ENCODE results near the gene VAV2. TPM values are rescaled to one million over a fixed set of nuclear protein-coding genes. Genes with fewer than 3 reads are reported as not detected.

The VAV2 gene
- total and polyA plus RNA-seq, 4 donors: 4.9 to 26.4 (median 17.0) TPM

DNA sequence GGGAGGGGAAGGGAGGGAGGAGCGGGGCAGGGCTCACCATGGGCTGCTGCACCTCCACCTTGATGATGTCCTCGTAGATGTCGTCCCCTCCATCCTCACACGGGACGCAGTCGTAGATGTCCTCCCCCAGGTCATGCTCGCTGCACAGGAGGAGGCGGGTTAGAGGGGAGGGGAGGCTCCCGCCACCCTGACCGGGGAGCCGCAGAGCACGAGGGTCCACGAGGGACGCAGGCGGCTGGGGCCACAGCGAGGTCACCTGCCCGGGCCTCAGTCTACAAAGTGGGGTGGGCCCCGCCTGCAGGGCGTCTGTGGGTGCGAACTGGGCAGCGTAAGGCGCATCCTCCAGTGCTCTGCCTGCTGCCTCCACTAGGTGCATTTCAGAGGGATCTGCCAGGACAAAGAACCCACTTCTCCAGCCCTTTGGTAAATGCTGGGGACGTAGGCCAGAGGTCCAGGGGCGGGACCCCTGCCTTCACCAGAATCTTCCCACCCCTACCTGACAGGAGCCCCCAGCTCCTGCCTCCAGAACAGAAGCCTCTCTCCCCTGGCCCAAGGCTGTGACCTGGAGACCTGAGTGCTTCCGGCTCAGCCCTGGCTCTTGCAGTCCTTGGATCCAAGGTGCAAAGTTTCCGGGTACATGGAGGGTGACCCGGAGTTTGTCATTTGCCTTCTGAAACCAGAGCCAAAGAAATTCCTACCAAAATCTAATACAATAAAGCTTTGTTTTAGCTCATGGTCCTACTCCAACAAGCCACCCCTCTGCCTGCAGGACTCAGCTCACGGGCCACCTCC is 179.9 kb downstream of the VAV2 start:
- Histone ChIP-seq H3K4me3 (ENCODE audit: low read depth in 1 of 3, low read length in 3 of 3) (no peak overlapping the region), H3K27ac (ENCODE audit: low read depth in 1 of 2, low read length in 2 of 2) (no peak overlapping the region), H3K9ac (ENCODE audit: low read depth in 1 of 2, low read length in 2 of 2) (no peak overlapping the region), H3K4me1 (ENCODE audit: control insufficient read depth in 4 of 4, insufficient read depth in 4 of 4, low read length in 3 of 4) (no peaks in the 10 kb centered on the region), H3K27me3 (ENCODE audit: control insufficient read depth in 4 of 4, insufficient read depth in 4 of 4, low read length in 3 of 4) (no peaks in the 10 kb centered on the region), H3K9me3 (ENCODE audit: control insufficient read depth in 4 of 4, low read length in 3 of 4) (no peaks in the 10 kb centered on the region), H3K36me3 (ENCODE audit: control insufficient read depth in 4 of 4, insufficient read depth in 3 of 4, low read depth in 1 of 4, low read length in 3 of 4) (peaks cover 5 to 44% (median 15%) of the 10 kb centered on the region in 4 donors)
- TF ChIP-seq HNF4A (conservative IDR thresholded peaks at IDR 0.05) (peak in 1 of 2 donors; percentile 27), HNF4G (IDR thresholded peaks at IDR 0.05) (no peak)
- no peak for DNase-seq (ENCODE audit: low spot score)
- WGBS: 94% methylated on average over 28 of the region's 28 CpGs

DNA sequence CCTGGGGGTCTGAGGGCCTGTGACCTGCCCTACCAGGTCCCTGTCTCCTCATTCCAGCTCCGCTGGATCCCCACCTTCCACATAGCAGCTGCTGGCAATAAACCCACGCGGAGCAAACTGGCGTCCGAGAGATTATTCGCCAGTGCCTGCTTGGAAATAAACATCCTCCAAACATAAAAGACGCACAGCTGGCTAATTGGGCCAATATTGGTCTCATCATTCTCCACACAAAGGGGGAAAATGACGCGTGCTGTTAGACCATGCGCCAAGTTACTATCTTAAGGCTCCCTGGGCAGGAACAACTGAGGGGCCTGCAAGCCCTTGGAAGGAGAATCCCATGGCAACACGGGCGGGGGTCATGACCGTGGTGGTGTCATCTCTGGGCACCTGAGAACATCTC is 180.7 kb downstream of the VAV2 start:
- Histone ChIP-seq H3K4me1 (ENCODE audit: control insufficient read depth in 4 of 4, insufficient read depth in 4 of 4, low read length in 3 of 4) (no peaks in the 10 kb centered on the region), H3K36me3 (ENCODE audit: control insufficient read depth in 4 of 4, insufficient read depth in 3 of 4, low read depth in 1 of 4, low read length in 3 of 4) (peaks cover 5 to 52% (median 16%) of the 10 kb centered on the region in 4 donors), H3K4me3 (ENCODE audit: low read depth in 1 of 3, low read length in 3 of 3) (no peak overlapping the region), H3K27me3 (ENCODE audit: control insufficient read depth in 4 of 4, insufficient read depth in 4 of 4, low read length in 3 of 4) (no peaks in the 10 kb centered on the region), H3K9ac (ENCODE audit: low read depth in 1 of 2, low read length in 2 of 2) (no peak overlapping the region), H3K9me3 (ENCODE audit: control insufficient read depth in 4 of 4, low read length in 3 of 4) (no peaks in the 10 kb centered on the region), H3K27ac (ENCODE audit: low read depth in 1 of 2, low read length in 2 of 2) (no peak overlapping the region)
- 95% methylated on average over 13 of the region's 13 CpGs for WGBS
- DNase-seq (ENCODE audit: low spot score): no peak
- TF ChIP-seq, protein P1, sequence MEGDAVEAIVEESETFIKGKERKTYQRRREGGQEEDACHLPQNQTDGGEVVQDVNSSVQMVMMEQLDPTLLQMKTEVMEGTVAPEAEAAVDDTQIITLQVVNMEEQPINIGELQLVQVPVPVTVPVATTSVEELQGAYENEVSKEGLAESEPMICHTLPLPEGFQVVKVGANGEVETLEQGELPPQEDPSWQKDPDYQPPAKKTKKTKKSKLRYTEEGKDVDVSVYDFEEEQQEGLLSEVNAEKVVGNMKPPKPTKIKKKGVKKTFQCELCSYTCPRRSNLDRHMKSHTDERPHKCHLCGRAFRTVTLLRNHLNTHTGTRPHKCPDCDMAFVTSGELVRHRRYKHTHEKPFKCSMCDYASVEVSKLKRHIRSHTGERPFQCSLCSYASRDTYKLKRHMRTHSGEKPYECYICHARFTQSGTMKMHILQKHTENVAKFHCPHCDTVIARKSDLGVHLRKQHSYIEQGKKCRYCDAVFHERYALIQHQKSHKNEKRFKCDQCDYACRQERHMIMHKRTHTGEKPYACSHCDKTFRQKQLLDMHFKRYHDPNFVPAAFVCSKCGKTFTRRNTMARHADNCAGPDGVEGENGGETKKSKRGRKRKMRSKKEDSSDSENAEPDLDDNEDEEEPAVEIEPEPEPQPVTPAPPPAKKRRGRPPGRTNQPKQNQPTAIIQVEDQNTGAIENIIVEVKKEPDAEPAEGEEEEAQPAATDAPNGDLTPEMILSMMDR (IDR thresholded peaks at IDR 0.05; ENCODE audit: low read depth, low read length, missing input control): no peak
- TF ChIP-seq, protein P2, sequence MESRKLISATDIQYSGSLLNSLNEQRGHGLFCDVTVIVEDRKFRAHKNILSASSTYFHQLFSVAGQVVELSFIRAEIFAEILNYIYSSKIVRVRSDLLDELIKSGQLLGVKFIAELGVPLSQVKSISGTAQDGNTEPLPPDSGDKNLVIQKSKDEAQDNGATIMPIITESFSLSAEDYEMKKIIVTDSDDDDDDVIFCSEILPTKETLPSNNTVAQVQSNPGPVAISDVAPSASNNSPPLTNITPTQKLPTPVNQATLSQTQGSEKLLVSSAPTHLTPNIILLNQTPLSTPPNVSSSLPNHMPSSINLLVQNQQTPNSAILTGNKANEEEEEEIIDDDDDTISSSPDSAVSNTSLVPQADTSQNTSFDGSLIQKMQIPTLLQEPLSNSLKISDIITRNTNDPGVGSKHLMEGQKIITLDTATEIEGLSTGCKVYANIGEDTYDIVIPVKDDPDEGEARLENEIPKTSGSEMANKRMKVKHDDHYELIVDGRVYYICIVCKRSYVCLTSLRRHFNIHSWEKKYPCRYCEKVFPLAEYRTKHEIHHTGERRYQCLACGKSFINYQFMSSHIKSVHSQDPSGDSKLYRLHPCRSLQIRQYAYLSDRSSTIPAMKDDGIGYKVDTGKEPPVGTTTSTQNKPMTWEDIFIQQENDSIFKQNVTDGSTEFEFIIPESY (IDR thresholded peaks at IDR 0.05): no peak
- TF ChIP-seq TAF1 (conservative IDR thresholded peaks at IDR 0.05) (no peak), YY1 (IDR thresholded peaks at IDR 0.05) (no peak), RAD21 (IDR thresholded peaks at IDR 0.05) (no peak)

DNA sequence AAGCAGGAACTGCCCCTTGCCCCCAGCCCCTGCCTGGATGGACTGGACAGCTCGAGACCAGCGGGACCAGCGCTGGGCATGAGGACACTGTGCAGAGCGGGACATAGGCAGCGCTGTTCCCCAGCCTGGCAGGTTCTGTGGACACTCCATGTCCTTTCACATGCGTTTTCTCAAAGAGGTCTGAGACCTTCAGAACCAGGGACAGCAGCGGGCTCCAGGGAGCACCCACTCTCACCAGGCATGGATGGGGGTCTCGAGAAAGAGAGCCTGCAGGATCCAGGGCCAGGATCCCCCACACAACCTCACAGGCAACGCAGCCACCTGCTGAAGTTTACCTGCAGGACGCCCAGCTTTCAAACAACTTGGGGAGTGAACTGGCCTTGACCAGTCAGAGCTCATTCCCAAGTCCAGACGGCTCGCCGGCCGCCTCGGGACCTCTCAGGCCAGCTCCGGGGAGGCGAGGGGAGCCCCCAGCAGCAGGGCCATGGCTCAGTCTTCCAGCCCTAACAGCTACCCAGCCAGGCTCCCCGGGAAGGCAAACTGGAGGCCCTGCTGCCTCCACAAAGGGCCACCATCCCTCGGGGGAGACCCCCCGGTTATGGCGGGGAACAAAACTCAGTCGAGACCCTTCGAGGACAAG is 181.4 kb downstream of the VAV2 start:
- Histone ChIP-seq H3K27ac (ENCODE audit: low read depth in 1 of 2, low read length in 2 of 2) (no peak overlapping the region), H3K9ac (ENCODE audit: low read depth in 1 of 2, low read length in 2 of 2) (no peak overlapping the region), H3K36me3 (ENCODE audit: control insufficient read depth in 4 of 4, insufficient read depth in 3 of 4, low read depth in 1 of 4, low read length in 3 of 4) (peaks cover 5 to 58% (median 15%) of the 10 kb centered on the region in 4 donors), H3K9me3 (ENCODE audit: control insufficient read depth in 4 of 4, low read length in 3 of 4) (no peaks in the 10 kb centered on the region), H3K4me1 (ENCODE audit: control insufficient read depth in 4 of 4, insufficient read depth in 4 of 4, low read length in 3 of 4) (no peaks in the 10 kb centered on the region), H3K4me3 (ENCODE audit: low read depth in 1 of 3, low read length in 3 of 3) (no peak overlapping the region), H3K27me3 (ENCODE audit: control insufficient read depth in 4 of 4, insufficient read depth in 4 of 4, low read length in 3 of 4) (no peaks in the 10 kb centered on the region)
- DNase-seq (ENCODE audit: low spot score): no peak
- no peak for TF ChIP-seq NR2F2 (IDR thresholded peaks at IDR 0.05)
- TF ChIP-seq, protein P1 (IDR thresholded peaks at IDR 0.05; ENCODE audit: low read depth, low read length, missing input control): no peak
- TF ChIP-seq, protein P3, sequence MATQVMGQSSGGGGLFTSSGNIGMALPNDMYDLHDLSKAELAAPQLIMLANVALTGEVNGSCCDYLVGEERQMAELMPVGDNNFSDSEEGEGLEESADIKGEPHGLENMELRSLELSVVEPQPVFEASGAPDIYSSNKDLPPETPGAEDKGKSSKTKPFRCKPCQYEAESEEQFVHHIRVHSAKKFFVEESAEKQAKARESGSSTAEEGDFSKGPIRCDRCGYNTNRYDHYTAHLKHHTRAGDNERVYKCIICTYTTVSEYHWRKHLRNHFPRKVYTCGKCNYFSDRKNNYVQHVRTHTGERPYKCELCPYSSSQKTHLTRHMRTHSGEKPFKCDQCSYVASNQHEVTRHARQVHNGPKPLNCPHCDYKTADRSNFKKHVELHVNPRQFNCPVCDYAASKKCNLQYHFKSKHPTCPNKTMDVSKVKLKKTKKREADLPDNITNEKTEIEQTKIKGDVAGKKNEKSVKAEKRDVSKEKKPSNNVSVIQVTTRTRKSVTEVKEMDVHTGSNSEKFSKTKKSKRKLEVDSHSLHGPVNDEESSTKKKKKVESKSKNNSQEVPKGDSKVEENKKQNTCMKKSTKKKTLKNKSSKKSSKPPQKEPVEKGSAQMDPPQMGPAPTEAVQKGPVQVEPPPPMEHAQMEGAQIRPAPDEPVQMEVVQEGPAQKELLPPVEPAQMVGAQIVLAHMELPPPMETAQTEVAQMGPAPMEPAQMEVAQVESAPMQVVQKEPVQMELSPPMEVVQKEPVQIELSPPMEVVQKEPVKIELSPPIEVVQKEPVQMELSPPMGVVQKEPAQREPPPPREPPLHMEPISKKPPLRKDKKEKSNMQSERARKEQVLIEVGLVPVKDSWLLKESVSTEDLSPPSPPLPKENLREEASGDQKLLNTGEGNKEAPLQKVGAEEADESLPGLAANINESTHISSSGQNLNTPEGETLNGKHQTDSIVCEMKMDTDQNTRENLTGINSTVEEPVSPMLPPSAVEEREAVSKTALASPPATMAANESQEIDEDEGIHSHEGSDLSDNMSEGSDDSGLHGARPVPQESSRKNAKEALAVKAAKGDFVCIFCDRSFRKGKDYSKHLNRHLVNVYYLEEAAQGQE (IDR thresholded peaks at IDR 0.05): no peak
- TF ChIP-seq, protein P4, sequence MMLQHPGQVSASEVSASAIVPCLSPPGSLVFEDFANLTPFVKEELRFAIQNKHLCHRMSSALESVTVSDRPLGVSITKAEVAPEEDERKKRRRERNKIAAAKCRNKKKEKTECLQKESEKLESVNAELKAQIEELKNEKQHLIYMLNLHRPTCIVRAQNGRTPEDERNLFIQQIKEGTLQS (IDR thresholded peaks at IDR 0.05): no peak
- WGBS: 91% methylated on average over 23 of the region's 23 CpGs
